22Rv1 (cell line): ENCODE results near the gene DIPK2B.

Experiments used
- ZFX ChIP-seq: fragments of 450-650 bp; IDR thresholded peaks from 2 replicates; pipeline ENCODE4 v1.6.1; 2017; ENCODE audit warnings: antibody characterized with exemption, borderline replicate concordance
- TF ChIP-seq, protein P1 (sequence below): fragments of 450-650 bp; IDR thresholded peaks from 2 replicates; pipeline ENCODE4 v1.5.1; 2017; ENCODE audit warnings: mild to moderate bottlenecking

DNA sequence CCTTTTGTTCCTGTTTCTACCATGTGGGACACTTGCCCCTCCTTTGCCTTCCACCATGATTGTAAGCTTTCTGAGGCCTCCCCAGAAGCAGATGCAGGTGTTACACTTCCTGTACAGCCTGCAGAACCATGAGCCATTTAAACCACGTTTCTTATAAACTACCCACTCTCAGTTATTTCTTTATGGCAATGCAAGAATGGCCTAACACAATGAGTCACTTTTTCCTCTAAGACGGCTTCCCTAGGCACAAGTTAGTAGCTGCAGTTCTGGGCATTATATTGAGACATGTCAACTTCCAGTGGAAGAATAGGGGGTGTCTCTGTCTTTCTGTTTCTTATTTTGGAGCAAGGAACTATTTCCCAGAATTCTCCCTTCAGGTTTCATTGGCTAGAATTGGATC is 32.9 kb upstream of the DIPK2B start:
- TF ChIP-seq, protein P1, sequence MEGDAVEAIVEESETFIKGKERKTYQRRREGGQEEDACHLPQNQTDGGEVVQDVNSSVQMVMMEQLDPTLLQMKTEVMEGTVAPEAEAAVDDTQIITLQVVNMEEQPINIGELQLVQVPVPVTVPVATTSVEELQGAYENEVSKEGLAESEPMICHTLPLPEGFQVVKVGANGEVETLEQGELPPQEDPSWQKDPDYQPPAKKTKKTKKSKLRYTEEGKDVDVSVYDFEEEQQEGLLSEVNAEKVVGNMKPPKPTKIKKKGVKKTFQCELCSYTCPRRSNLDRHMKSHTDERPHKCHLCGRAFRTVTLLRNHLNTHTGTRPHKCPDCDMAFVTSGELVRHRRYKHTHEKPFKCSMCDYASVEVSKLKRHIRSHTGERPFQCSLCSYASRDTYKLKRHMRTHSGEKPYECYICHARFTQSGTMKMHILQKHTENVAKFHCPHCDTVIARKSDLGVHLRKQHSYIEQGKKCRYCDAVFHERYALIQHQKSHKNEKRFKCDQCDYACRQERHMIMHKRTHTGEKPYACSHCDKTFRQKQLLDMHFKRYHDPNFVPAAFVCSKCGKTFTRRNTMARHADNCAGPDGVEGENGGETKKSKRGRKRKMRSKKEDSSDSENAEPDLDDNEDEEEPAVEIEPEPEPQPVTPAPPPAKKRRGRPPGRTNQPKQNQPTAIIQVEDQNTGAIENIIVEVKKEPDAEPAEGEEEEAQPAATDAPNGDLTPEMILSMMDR: no peak
- no peak for TF ChIP-seq ZFX
